ENCODE results near the gene KIF6. TPM values are rescaled to one million over a fixed set of nuclear protein-coding genes. Genes with fewer than 3 reads are reported as not detected.

KIF6 gene
- total RNA-seq, 4 donors from 2014 or later, result 0.14 to 46.6 (median 0.48) TPM; not detected in 1

- TF ChIP-seq EP300 (IDR thresholded peaks at IDR 0.05; ENCODE audit: low read depth) (no peak), CTCF (IDR thresholded peaks at IDR 0.05) (no peak), POLR2A (IDR thresholded peaks at IDR 0.05) (no peak), POLR2AphosphoS5 (IDR thresholded peaks at IDR 0.05) (no peak)
- DNase-seq, result no peak
- H3K27me3 ChIP-seq, result peaks cover 4% of the 10 kb centered on the region
- in situ Hi-C loops (cut with MboI; ENCODE audit: low pct_ligation_motif_present in 1 of 4, low pct_unique_long_range_greater_than_20kb in 1 of 4, low sequenced_read_pairs in 3 of 4) (loop anchor here in 1 of 4 donors (25.0 kb wide), 1 partner anchor 1509 kb away; no protein-coding TSS in a partner anchor), intact Hi-C loops (cut with DNase I; ENCODE audit: low total_unique reads) (no loop called here)
- H3K27ac ChIP-seq, result no peak overlapping the region
- H3K4me3 ChIP-seq, result no peak overlapping the region
- 93% methylated on average over 12 of the region's 12 CpGs; no CpG with 5 or more reads in 1 of the 2 donors for WGBS, 2 donors (ENCODE audit: low coverage in 1 of 2)
- no peaks in the 10 kb centered on the region for H3K36me3 ChIP-seq
- no peaks in the 10 kb centered on the region for H3K9me3 ChIP-seq
- no peaks in the 10 kb centered on the region for H3K4me1 ChIP-seq
Measured at GRCh38 chr6:39328066-39328465, 397.1 kb downstream of the KIF6 start.

GRCh38 chr6:39327507-39327906, 397.7 kb downstream of the KIF6 start:
- Histone ChIP-seq H3K4me3 (no peak overlapping the region), H3K4me1 (no peaks in the 10 kb centered on the region), H3K27me3 (peaks cover 4% of the 10 kb centered on the region), H3K36me3 (no peaks in the 10 kb centered on the region), H3K27ac (no peak overlapping the region), H3K9me3 (no peaks in the 10 kb centered on the region)
- in situ Hi-C loops (cut with MboI; ENCODE audit: low pct_ligation_motif_present in 1 of 4, low pct_unique_long_range_greater_than_20kb in 1 of 4, low sequenced_read_pairs in 3 of 4), result loop anchor here in 1 of 4 donors (25.0 kb wide), 1 partner anchor 1510 kb away; no protein-coding TSS in a partner anchor
- no peak for TF ChIP-seq EP300 (IDR thresholded peaks at IDR 0.05; ENCODE audit: low read depth)
- no peak for TF ChIP-seq POLR2A (IDR thresholded peaks at IDR 0.05)
- TF ChIP-seq POLR2AphosphoS5 (IDR thresholded peaks at IDR 0.05), result no peak
- no peak for TF ChIP-seq CTCF (IDR thresholded peaks at IDR 0.05)
- WGBS, 2 donors (ENCODE audit: low coverage in 1 of 2), result 58 to 86% methylated on average over 2 to 5 of the region's 5 CpGs
- intact Hi-C loops (cut with DNase I; ENCODE audit: low total_unique reads), result no loop called here
- no peak for DNase-seq

- H3K27ac ChIP-seq, result no peak within 1 kb of the TSS
- intact Hi-C loops (cut with DNase I; ENCODE audit: low total_unique reads) (no loop called here), in situ Hi-C loops (cut with MboI; ENCODE audit: low pct_ligation_motif_present in 1 of 4, low pct_unique_long_range_greater_than_20kb in 1 of 4, low sequenced_read_pairs in 3 of 4) (loop anchor here (25.0 kb wide), 3 partner anchors 335 to 460 kb away; no protein-coding TSS in a partner anchor)
- no peaks in the 10 kb centered on the region for H3K4me1 ChIP-seq
- H3K36me3 ChIP-seq, result no peaks in the 10 kb centered on the region
- H3K9me3 ChIP-seq, result no peaks in the 10 kb centered on the region
- H3K4me3 ChIP-seq, result no peak within 1 kb of the TSS
- 73% methylated on average over 11 of the region's 11 CpGs; no CpG with 5 or more reads in 1 of the 2 donors for WGBS, 2 donors (ENCODE audit: low coverage in 1 of 2)
- H3K27me3 ChIP-seq, result peaks cover 4% of the 10 kb centered on the region
- no peak for DNase-seq
- no peak for TF ChIP-seq CTCF (IDR thresholded peaks at IDR 0.05)
Measured at GRCh38 chr6:39322306-39322850, 402.8 kb downstream of the KIF6 start, which contains the start of gene KCNK16. KCNK16 (minus strand) TSS chr6:39322702; CDS start chr6:39322540, 162 bp downstream.

- DNase-seq, result no peak
- H3K36me3 ChIP-seq, result no peaks in the 10 kb centered on the region
- intact Hi-C loops (cut with DNase I; ENCODE audit: low total_unique reads) (no loop called here), in situ Hi-C loops (cut with MboI; ENCODE audit: low pct_ligation_motif_present in 1 of 4, low pct_unique_long_range_greater_than_20kb in 1 of 4, low sequenced_read_pairs in 3 of 4) (loop anchor here (25.0 kb wide), 3 partner anchors 334 to 459 kb away; no protein-coding TSS in a partner anchor)
- WGBS, 2 donors (ENCODE audit: low coverage in 1 of 2), result 82% methylated on average over 5 of the region's 5 CpGs; no CpG with 5 or more reads in 1 of the 2 donors
- no peak overlapping the region for H3K4me3 ChIP-seq
- peaks cover 3% of the 10 kb centered on the region for H3K27me3 ChIP-seq
- H3K27ac ChIP-seq, result no peak overlapping the region
- no peaks in the 10 kb centered on the region for H3K4me1 ChIP-seq
- TF ChIP-seq EP300 (IDR thresholded peaks at IDR 0.05; ENCODE audit: low read depth) (no peak), POLR2A (IDR thresholded peaks at IDR 0.05) (no peak), POLR2AphosphoS5 (IDR thresholded peaks at IDR 0.05) (no peak), CTCF (IDR thresholded peaks at IDR 0.05) (no peak)
- no peaks in the 10 kb centered on the region for H3K9me3 ChIP-seq
Measured at GRCh38 chr6:39321761-39322160, 403.4 kb downstream of the KIF6 start.
